ENCODE measurements around the gene SFXN2.

Gene SFXN2

GRCh38 chr10:102779680-102780526, 65.5 kb downstream of the SFXN2 start:
- DNase-seq = no peak

GRCh38 chr10:102780527-102780808, 66.0 kb downstream of the SFXN2 start:
- DNase-seq = no peak

GRCh38 chr10:102781090-102781920, 66.9 kb downstream of the SFXN2 start:
- DNase-seq = no peak

GRCh38 chr10:102781921-102782557, 67.6 kb downstream of the SFXN2 start:
- no peak for DNase-seq

GRCh38 chr10:102782673-102783551, 68.5 kb downstream of the SFXN2 start:
- no peak for DNase-seq

- no peak for DNase-seq
Observed at GRCh38 chr10:102783568-102783967, 69.1 kb downstream of the SFXN2 start.

GRCh38 chr10:102785818-102786217, 71.4 kb downstream of the SFXN2 start:
- DNase-seq = no peak

GRCh38 chr10:102791754-102792395, 77.4 kb downstream of the SFXN2 start:
- DNase-seq = no peak

All from NCI-H446 treated with DMSO at 0.1 percent for 48 hours (cell line).